ENCODE measurements around the gene HOXC10. TPM values are rescaled to one million over a fixed set of nuclear protein-coding genes. Genes with fewer than 3 reads are reported as not detected.

HOXC10 gene
- total and polyA plus RNA-seq, 2 experiments from 2014 or later, result not detected

DNA sequence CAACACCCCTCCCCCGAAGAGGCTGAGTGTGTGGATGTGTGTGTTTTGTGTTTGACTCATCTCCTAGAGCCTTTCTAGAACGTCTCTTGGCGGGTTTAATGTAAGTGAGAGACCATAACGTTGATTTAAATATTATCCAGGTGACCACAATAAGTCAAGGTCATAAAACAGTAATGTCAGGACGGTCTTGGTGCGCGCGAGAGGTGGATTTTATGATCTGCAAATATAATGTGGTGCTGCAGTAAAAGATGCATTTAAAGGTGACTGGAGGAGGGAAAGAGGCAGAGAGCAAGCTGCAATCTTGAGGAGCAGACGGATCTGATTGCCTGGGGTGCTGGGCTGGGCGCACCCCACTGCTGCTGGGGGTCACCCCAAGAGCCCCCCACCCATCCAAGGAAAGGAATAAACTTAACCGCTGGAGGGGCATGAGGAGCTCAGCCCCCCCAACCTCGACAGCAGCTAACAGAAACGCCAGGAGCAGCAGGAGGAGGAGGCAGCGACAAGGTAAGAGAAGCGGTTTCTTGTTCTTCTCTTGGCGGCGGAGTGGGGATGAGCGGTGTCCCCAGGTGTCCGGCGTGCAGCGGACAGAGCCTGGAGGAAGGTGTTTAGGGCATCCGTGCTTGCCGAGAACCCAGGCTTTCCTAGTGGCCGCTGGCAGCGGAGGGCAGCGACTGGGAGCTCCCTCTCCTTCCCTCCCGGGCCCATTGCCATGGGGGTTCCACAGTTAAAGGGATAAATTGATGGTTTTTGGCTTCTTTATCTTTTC is 5.5 kb downstream of the HOXC10 start:
- H3K4me1 Mint-ChIP-seq, result peaks cover 38% of the 10 kb centered on the region
- Histone ChIP-seq H3K27me3 (ENCODE audit: insufficient read depth) (peaks cover 100% of the 10 kb centered on the region), H3K4me1 (ENCODE audit: insufficient read depth) (peaks cover 44% of the 10 kb centered on the region), H4K20me1 (replicated peaks; ENCODE audit: insufficient read depth) (peaks cover 44% of the 10 kb centered on the region), H2AFZ (no peak overlapping the region), H3K4me2 (peak overlapping the region; percentile 26; the same call in 1 of the 2 replicates), H3F3A (replicated peaks; ENCODE audit: low read depth) (peaks cover 46% of the 10 kb centered on the region), H3K36me3 (ENCODE audit: insufficient read depth) (no peaks in the 10 kb centered on the region), H3K27ac (ENCODE audit: low read depth) (no peak overlapping the region), H3K4me3 (no peak overlapping the region), H3K9me2 (ENCODE audit: insufficient read depth) (no peaks in the 10 kb centered on the region), H3K79me2 (replicated peaks; ENCODE audit: insufficient read depth) (no peaks in the 10 kb centered on the region)
- peak overlapping the region; percentile 1; the same call in 1 of the 3 replicates for H3K4me3 Mint-ChIP-seq
- H3K9me3 Mint-ChIP-seq, result peaks cover 5% of the 10 kb centered on the region; the same call in 2 of the 3 replicates
- H3K27me3 Mint-ChIP-seq (ENCODE audit: insufficient read depth, low read depth, poor library complexity), result peaks cover 100% of the 10 kb centered on the region
- peak; percentile 55 for TF ChIP-seq EZH2phosphoT487 (IDR thresholded peaks at IDR 0.05; ENCODE audit: unreplicated experiment)
- peak; percentile 84 for TF ChIP-seq EZH2 (IDR thresholded peaks at IDR 0.05; ENCODE audit: low read depth, unreplicated experiment)
- TF ChIP-seq POLR2AphosphoS5 (IDR thresholded peaks at IDR 0.05; ENCODE audit: low read depth), result no peak
- ATAC-seq (no peak), DNase-seq (ENCODE audit: low spot score) (peak; percentile 54)
- H3K27ac Mint-ChIP-seq, result no peak overlapping the region
- no peaks in the 10 kb centered on the region; the same call in 2 of the 3 replicates for H3K36me3 Mint-ChIP-seq (ENCODE audit: low read depth)

GRCh38 chr12:53991077-53991460 is 6.1 kb downstream of the HOXC10 start:
- peaks cover 100% of the 10 kb centered on the region for H3K27me3 Mint-ChIP-seq (ENCODE audit: insufficient read depth, low read depth, poor library complexity)
- Histone ChIP-seq H3K9me2 (ENCODE audit: insufficient read depth) (no peaks in the 10 kb centered on the region), H3K36me3 (ENCODE audit: insufficient read depth) (no peaks in the 10 kb centered on the region), H3K4me3 (no peak overlapping the region), H3K27me3 (ENCODE audit: insufficient read depth) (peaks cover 100% of the 10 kb centered on the region), H3K27ac (ENCODE audit: low read depth) (no peak overlapping the region), H4K20me1 (replicated peaks; ENCODE audit: insufficient read depth) (peaks cover 44% of the 10 kb centered on the region), H3F3A (replicated peaks; ENCODE audit: low read depth) (peaks cover 43% of the 10 kb centered on the region), H3K4me1 (ENCODE audit: insufficient read depth) (peaks cover 42% of the 10 kb centered on the region), H3K4me2 (peak overlapping the region; percentile 26; the same call in 1 of the 2 replicates), H3K79me2 (replicated peaks; ENCODE audit: insufficient read depth) (no peaks in the 10 kb centered on the region), H2AFZ (no peak overlapping the region)
- no peak overlapping the region for H3K27ac Mint-ChIP-seq
- peaks cover 5% of the 10 kb centered on the region; the same call in 2 of the 3 replicates for H3K9me3 Mint-ChIP-seq
- TF ChIP-seq ZNF462 (CRISPR knock-in tag; IDR thresholded peaks at IDR 0.05), result no peak
- TF ChIP-seq EZH2 (IDR thresholded peaks at IDR 0.05; ENCODE audit: low read depth, unreplicated experiment), result peak; percentile 92
- DNase-seq (ENCODE audit: low spot score) (no peak), ATAC-seq (no peak)
- peaks cover 40% of the 10 kb centered on the region for H3K4me1 Mint-ChIP-seq
- no peak overlapping the region; the same call in 2 of the 3 replicates for H3K4me3 Mint-ChIP-seq
- H3K36me3 Mint-ChIP-seq (ENCODE audit: low read depth), result no peaks in the 10 kb centered on the region; the same call in 2 of the 3 replicates

All from GM23338 (cell line).